Measurements from ENCODE around the gene UNK.

DNA sequence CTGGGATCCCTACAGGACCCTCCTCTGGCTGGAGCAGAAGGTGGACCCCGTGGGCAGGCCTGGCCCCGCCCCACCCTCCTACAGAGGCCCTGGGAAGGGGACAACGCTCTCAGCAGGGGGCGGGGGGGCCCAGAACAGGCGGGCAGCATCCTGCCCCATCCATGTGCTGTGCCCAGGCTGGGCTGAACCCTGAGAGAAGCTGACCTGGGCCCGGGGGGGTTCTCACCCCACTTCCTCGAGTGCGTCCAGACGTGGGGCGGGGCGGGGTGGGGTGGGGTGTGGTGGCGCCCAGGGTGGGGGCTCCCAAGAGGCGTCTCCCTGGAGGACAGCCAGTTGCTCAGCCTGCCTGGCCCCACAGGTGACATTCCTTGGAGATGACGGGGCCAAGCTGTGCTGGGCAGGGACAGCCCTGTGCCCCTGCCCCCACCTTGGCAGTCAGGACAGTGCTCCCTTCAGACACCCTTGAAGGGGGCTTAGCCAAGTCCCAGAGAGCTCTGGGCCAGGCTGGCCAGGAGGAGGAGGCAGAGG, 60.0 kb downstream of the UNK start:
- TF ChIP-seq CTCF (IDR thresholded peaks at IDR 0.05), result no peak
- no peak for TF ChIP-seq POLR2A (IDR thresholded peaks at IDR 0.05)
